ENCODE results near the gene MAPK7. TPM values are rescaled to one million over a fixed set of nuclear protein-coding genes. Genes with fewer than 3 reads are reported as not detected.

MAPK7 gene
- total and polyA plus RNA-seq, 2 of the 8 experiments (the other 6 are each of a cell fraction or from before 2014, with no cell fraction given), result 15.2 to 28.1 TPM

DNA sequence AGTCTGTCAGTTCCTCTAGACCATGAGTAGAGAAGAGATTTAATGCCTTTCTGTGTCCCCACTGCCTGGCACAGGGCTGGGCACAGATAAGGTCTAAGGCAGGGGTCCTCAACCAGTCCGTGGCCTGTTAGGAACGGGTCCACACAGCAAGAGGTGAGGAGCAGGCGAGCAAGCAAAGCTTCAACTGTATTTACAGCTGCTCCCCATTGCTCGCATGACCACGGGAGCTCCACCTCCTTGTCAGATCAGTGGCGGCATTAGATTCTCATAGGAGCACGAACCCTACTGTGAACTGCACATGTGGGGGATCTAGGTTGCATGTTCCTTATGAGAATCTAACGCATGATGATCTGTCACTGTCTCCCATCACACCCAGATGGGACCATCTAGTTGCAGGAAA is 17.5 kb upstream of the MAPK7 start:
- no peak overlapping the region for H2AK5ac ChIP-seq (ENCODE audit: low read depth, low read length)
- no peak overlapping the region for H3K4me3 ChIP-seq (ENCODE audit: extremely low read depth in 1 of 4, insufficient read depth in 2 of 4, low read depth in 3 of 4, low read length in 4 of 4)
- H2BK120ac ChIP-seq (replicated peaks; ENCODE audit: low read depth, low read length), result no peak overlapping the region
- H3K79me2 ChIP-seq (ENCODE audit: control insufficient read depth in 1 of 2, insufficient read depth in 2 of 2, low read length in 2 of 2), result no peaks in the 10 kb centered on the region
- ChIA-PET CTCF (ENCODE audit: partially characterized antibody) (interaction anchor here (6.7 kb wide), 1 partner anchor 88 kb away, joined by 66 read pairs; no protein-coding TSS in a partner anchor), POLR2A (ENCODE audit: partially characterized antibody) (interaction anchor here (1.0 to 6.2 kb wide), 3 partner anchors 18 to 49 kb away, joined by 3 to 32 read pairs (median 3); partner anchors contain the start of gene MAPK7)
- H2BK20ac ChIP-seq (ENCODE audit: low read length), result no peak overlapping the region
- no peak overlapping the region for H2BK15ac ChIP-seq (ENCODE audit: low read length)
- H2BK12ac ChIP-seq (ENCODE audit: low read depth, low read length), result no peak overlapping the region
- WGBS, 2 experiments (ENCODE audit: extremely low coverage in 1 of 2, insufficient coverage in 1 of 2, insufficient read length in 1 of 2, insufficient replicate concordance in 2 of 2, low coverage in 1 of 2, low lambda C conversion rate in 2 of 2, missing lambda C conversion rate in 1 of 2), result 87% methylated on average over 8 of the region's 8 CpGs; no CpG with 5 or more reads in 1 of the 2 experiments
- no peak overlapping the region for H4K91ac ChIP-seq (replicated peaks; ENCODE audit: insufficient read length, low read length)
- FAIRE-seq, result no peak
- peaks cover 0 to 9% (median 3%) of the 10 kb centered on the region in 4 experiments; a peak in 4 of 7 replicates for H3K4me1 ChIP-seq (replicated peaks in 1 of 4; ENCODE audit: control insufficient read depth in 3 of 4, insufficient read depth in 4 of 4, low read length in 3 of 4)
- peaks cover 6% of the 10 kb centered on the region; the same call in 1 of the 2 replicates for H3K23me2 ChIP-seq (ENCODE audit: low read depth, low read length)
- peaks cover 0 to 7% (median 0%) of the 10 kb centered on the region in 4 experiments; a peak in 1 of 8 replicates for H3K36me3 ChIP-seq (ENCODE audit: control insufficient read depth in 2 of 4, insufficient read depth in 4 of 4, low read length in 3 of 4)
- peaks cover 0 to 4% of the 10 kb centered on the region in 2 experiments for H4K20me1 ChIP-seq (replicated peaks in 1 of 2; ENCODE audit: control insufficient read depth in 1 of 2, insufficient read depth in 2 of 2, low read length in 2 of 2)
- H3K79me1 ChIP-seq (ENCODE audit: low read depth, low read length), result peaks cover 2% of the 10 kb centered on the region; the same call in 1 of the 2 replicates
- no peak overlapping the region for H3K14ac ChIP-seq (ENCODE audit: insufficient read length)
- no peaks in the 10 kb centered on the region for H3K9me3 ChIP-seq (ENCODE audit: insufficient read depth in 2 of 2, low read depth in 1 of 2, low read length in 1 of 2)
- DNase-seq (ENCODE audit: low read depth in 1 of 2, low spot score in 2 of 2), result no peak
- H3K4me2 ChIP-seq (ENCODE audit: insufficient read depth in 1 of 2, low read depth in 2 of 2, low read length in 2 of 2), result no peak overlapping the region; a peak in 1 of 4 replicates
- no peak overlapping the region for H2AFZ ChIP-seq (ENCODE audit: low read length)
- H3K27me3 ChIP-seq (replicated peaks in 1 of 4; ENCODE audit: control insufficient read depth in 3 of 4, extremely low read depth in 1 of 4, insufficient read depth in 3 of 4, low read length in 3 of 4), result no peaks in the 10 kb centered on the region; a peak in 1 of 7 replicates
- no peak overlapping the region for H3K56ac ChIP-seq (replicated peaks; ENCODE audit: insufficient read length, low read depth, low read length)
- no peak overlapping the region for H3K27ac ChIP-seq (ENCODE audit: low read depth, low read length)
- H3K4ac ChIP-seq (replicated peaks; ENCODE audit: insufficient read length, low read depth, low read length), result no peak overlapping the region
- H4K5ac ChIP-seq (ENCODE audit: insufficient read length, low read depth, low read length), result no peak overlapping the region
- H2BK5ac ChIP-seq (ENCODE audit: low read depth, low read length), result no peak overlapping the region
- H3K18ac ChIP-seq (ENCODE audit: extremely low read depth, low read length), result no peak overlapping the region
- H3K23ac ChIP-seq (ENCODE audit: insufficient read length), result no peak overlapping the region
- no peak overlapping the region for H3K9ac ChIP-seq (replicated peaks in 1 of 4; ENCODE audit: extremely low read depth in 1 of 4, low read depth in 3 of 4, low read length in 3 of 4)
- no peak overlapping the region for H4K8ac ChIP-seq (ENCODE audit: extremely low read depth, insufficient read depth, low read length)
- no peak for TF ChIP-seq POU5F1 (IDR thresholded peaks at IDR 0.05; ENCODE audit: low read depth, low read length)
- no peak for TF ChIP-seq MAFK (IDR thresholded peaks at IDR 0.05; ENCODE audit: low read depth, low read length)
- no peak for TF ChIP-seq ATF3 (IDR thresholded peaks at IDR 0.05; ENCODE audit: insufficient read depth, low read depth, low read length)
- no peak for TF ChIP-seq KDM4A (IDR thresholded peaks at IDR 0.05; ENCODE audit: low read depth, low read length, severe bottlenecking)
- TF ChIP-seq RAD21 (IDR thresholded peaks at IDR 0.05 in 1 of 2, conservative IDR thresholded peaks at IDR 0.05 in 1 of 2; ENCODE audit: low read depth in 2 of 2, low read length in 2 of 2), result no peak
- TF ChIP-seq SRF (IDR thresholded peaks at IDR 0.05; ENCODE audit: low read depth, low read length), result no peak
- TF ChIP-seq E2F6 (IDR thresholded peaks at IDR 0.05), result no peak
- TF ChIP-seq BACH1 (IDR thresholded peaks at IDR 0.05; ENCODE audit: low read length), result no peak
- TF ChIP-seq SAP30 (IDR thresholded peaks at IDR 0.05; ENCODE audit: insufficient read depth, insufficient replicate concordance, low read length), result no peak
- TF ChIP-seq KDM5A (IDR thresholded peaks at IDR 0.05; ENCODE audit: low read length), result no peak
- TF ChIP-seq JUND (IDR thresholded peaks at IDR 0.05; ENCODE audit: low read length), result no peak
- TF ChIP-seq NANOG (IDR thresholded peaks at IDR 0.05; ENCODE audit: insufficient read depth, low read depth, low read length, poor library complexity, severe bottlenecking), result no peak

All from H1 (cell line).